ENCODE measurements around the gene TMEM63A.

DNA sequence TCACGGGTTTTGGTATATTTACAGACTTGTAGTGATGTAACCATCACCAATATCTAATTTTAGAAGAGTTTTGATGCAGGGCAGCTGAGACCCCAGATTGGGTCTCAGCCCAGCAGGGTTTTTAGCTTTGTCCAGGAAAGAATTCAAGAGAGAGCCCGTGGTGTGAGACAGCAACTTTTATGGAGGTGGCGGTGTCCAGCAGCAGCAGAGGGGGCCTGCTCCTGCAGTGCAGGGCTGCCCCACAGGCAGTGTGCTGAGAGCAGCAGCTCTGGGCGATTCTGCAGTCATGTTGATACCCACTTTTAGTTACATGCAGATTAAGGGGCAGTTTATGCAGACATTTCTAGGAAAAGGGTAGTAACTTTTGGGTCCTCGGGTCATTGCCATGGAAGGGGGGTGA is 74.0 kb downstream of the TMEM63A start:
- TF ChIP-seq CTCF (IDR thresholded peaks at IDR 0.05; ENCODE audit: poor library complexity, severe bottlenecking), result no peak
- no peak for TF ChIP-seq EZH2 (IDR thresholded peaks at IDR 0.05; ENCODE audit: borderline replicate concordance, insufficient read depth, low read length, poor library complexity, severe bottlenecking)
- TF ChIP-seq EP300 (conservative IDR thresholded peaks at IDR 0.05; ENCODE audit: poor library complexity, severe bottlenecking), result no peak
- no peak for TF ChIP-seq TAF1 (IDR thresholded peaks at IDR 0.05; ENCODE audit: low read depth)
- no peak for TF ChIP-seq REST (IDR thresholded peaks at IDR 0.05; ENCODE audit: borderline replicate concordance)
- no peak for TF ChIP-seq RAD21 (conservative IDR thresholded peaks at IDR 0.05)
- TF ChIP-seq SMC3 (conservative IDR thresholded peaks at IDR 0.05; ENCODE audit: poor library complexity), result no peak
- no peak for TF ChIP-seq POLR2AphosphoS5 (IDR thresholded peaks at IDR 0.05)
